ENCODE data around the gene TSPAN18.

Gene TSPAN18

GRCh38 chr11:44949160-44950030 lies 222.6 kb downstream of the TSPAN18 start:
- peak; percentile 16 for DNase-seq

- DNase-seq: peak; percentile 30
Observed at GRCh38 chr11:44950031-44950624, 223.4 kb downstream of the TSPAN18 start.

GRCh38 chr11:44950625-44951476 lies 224.1 kb downstream of the TSPAN18 start, which contains the start of gene TP53I11:
TSS of gene TP53I11 (minus strand) at chr11:44950883. CDS start at chr11:44938335, 12,548 bp downstream.
- peak; percentile 65 for DNase-seq

- no peak for DNase-seq
Observed at GRCh38 chr11:44952082-44952481, 225.3 kb downstream of the TSPAN18 start.

- no peak for DNase-seq
Observed at GRCh38 chr11:44952500-44953260, 225.9 kb downstream of the TSPAN18 start.

- DNase-seq: no peak
Observed at GRCh38 chr11:44954051-44954906, 227.5 kb downstream of the TSPAN18 start.

GRCh38 chr11:44955015-44955738 lies 228.4 kb downstream of the TSPAN18 start:
- no peak for DNase-seq

- DNase-seq: no peak
Observed at GRCh38 chr11:44957040-44957515, 230.3 kb downstream of the TSPAN18 start.

- no peak for DNase-seq
Observed at GRCh38 chr11:44957776-44958564, 231.2 kb downstream of the TSPAN18 start.

- DNase-seq: no peak
Observed at GRCh38 chr11:44959064-44959463, 232.3 kb downstream of the TSPAN18 start.

- no peak for DNase-seq
Observed at GRCh38 chr11:44960200-44960845, 233.6 kb downstream of the TSPAN18 start.

- no peak for DNase-seq
Observed at GRCh38 chr11:44962464-44962863, 235.7 kb downstream of the TSPAN18 start.

- DNase-seq: no peak
Observed at GRCh38 chr11:44963136-44963535, 236.4 kb downstream of the TSPAN18 start.

GRCh38 chr11:44963948-44964347 lies 237.2 kb downstream of the TSPAN18 start:
- no peak for DNase-seq

GRCh38 chr11:44964526-44965209 lies 237.9 kb downstream of the TSPAN18 start:
- no peak for DNase-seq

GRCh38 chr11:44966694-44967093 lies 239.9 kb downstream of the TSPAN18 start:
- no peak for DNase-seq

GRCh38 chr11:44967930-44968496 lies 241.3 kb downstream of the TSPAN18 start:
- DNase-seq: no peak

- DNase-seq: no peak
Observed at GRCh38 chr11:44968510-44968909, 241.7 kb downstream of the TSPAN18 start.

Data from stimulated activated CD4-positive, alpha-beta T cell treated with anti-CD3 and anti-CD28 coated beads, Interleukin-12 subunit alpha, Interleukin-12 subunit beta, amount 100 ng/mL, for 4 hours (primary cell).